CD8-positive, alpha-beta memory T cell (primary cell): ENCODE data around the gene TRPM6. TPM values are rescaled to one million over a fixed set of nuclear protein-coding genes. Genes with fewer than 3 reads are reported as not detected.
A peak's percentile ranks its signal among the peaks of the same experiment; 100 is the strongest.

Source experiments
- CTCF ChIA-PET: fragments of 350-600 bp; sonication (Branson Sonifier 250); formaldehyde crosslinking; loops from one replicate; lab custom pipeline; 2021; ENCODE audit warnings: antibody characterized with exemption; lab: Charles Lee
- POLR2A ChIA-PET: fragments of 350-600 bp; sonication (Branson Sonifier 250); formaldehyde crosslinking; loops from one replicate; lab custom pipeline; 2021; ENCODE audit warnings: antibody characterized with exemption; lab: Charles Lee
- DNase-seq, 5 donors: peaks; one replicate each; pipeline versions ENCODE4 v3.0.0 to v3.0.0-alpha.2; 2020 to 2022; ENCODE audit warnings: mixed read lengths in 1 of 5
- H3K27ac ChIP-seq: one replicate; pipeline ENCODE4 v1.7.0; 2013; ENCODE audit warnings: low read depth, mild to moderate bottlenecking, low read length, moderate library complexity
- H3K27me3 ChIP-seq: 2 replicates; pipeline ENCODE4 v1.7.0; 2013; ENCODE audit warnings: low read length, mild to moderate bottlenecking; ENCODE audit not compliant: insufficient read depth, poor library complexity, severe bottlenecking
- H3K36me3 ChIP-seq: 2 replicates; pipeline ENCODE4 v1.7.0; 2013; ENCODE audit warnings: mild to moderate bottlenecking, low read length, moderate library complexity; ENCODE audit not compliant: insufficient read depth
- H3K4me1 ChIP-seq: 2 replicates; pipeline ENCODE4 v1.7.0; 2013; ENCODE audit warnings: mild to moderate bottlenecking, low read length, moderate library complexity; ENCODE audit not compliant: insufficient read depth
- H3K4me3 ChIP-seq: 2 replicates; pipeline ENCODE4 v1.7.0; 2013; ENCODE audit warnings: mild to moderate bottlenecking, low read length
- H3K9me3 ChIP-seq: 2 replicates; pipeline ENCODE4 v1.7.0; 2013; ENCODE audit warnings: mild to moderate bottlenecking, low read length
- H3K27ac Mint-ChIP-seq, 8 donors: one replicate each; pipeline ENCODE4 v1.8.0; 2020 to 2021; ENCODE audit warnings: mixed read lengths in 8 of 8, mild to moderate bottlenecking in 6 of 8, inconsistent platforms in 3 of 8, moderate library complexity in 3 of 8
- H3K27me3 Mint-ChIP-seq, 2 donors: one replicate each; pipeline ENCODE4 v1.8.0; 2020 to 2021; ENCODE audit warnings: mixed read lengths in 2 of 2, mild to moderate bottlenecking in 1 of 2, moderate library complexity in 1 of 2
- H3K36me3 Mint-ChIP-seq, 3 donors: one replicate each; pipeline ENCODE4 v1.8.0; 2020 to 2021; ENCODE audit warnings: mixed read lengths in 3 of 3, inconsistent platforms in 1 of 3, mild to moderate bottlenecking in 1 of 3
- H3K4me1 Mint-ChIP-seq, 3 donors: one replicate each; pipeline ENCODE4 v1.8.0; 2020 to 2021; ENCODE audit warnings: mixed read lengths in 3 of 3, inconsistent platforms in 1 of 3, mild to moderate bottlenecking in 1 of 3
- H3K4me3 Mint-ChIP-seq, 7 donors: one replicate each; pipeline ENCODE4 v1.8.0; 2020 to 2021; ENCODE audit warnings: mixed read lengths in 7 of 7, mild to moderate bottlenecking in 6 of 7, moderate library complexity in 4 of 7, inconsistent platforms in 2 of 7
- H3K9me3 Mint-ChIP-seq, 5 donors: one replicate each; pipeline ENCODE4 v1.8.0; 2020 to 2022; ENCODE audit warnings: mixed read lengths in 5 of 5, mild to moderate bottlenecking in 3 of 5, moderate library complexity in 2 of 5, inconsistent platforms in 1 of 5
- polyA plus RNA-seq: library from polyadenylated mRNA; unstranded; fragments of 300-500 nt; fragmentation: Illumina TruSeq; gene quantifications from one replicate; pipeline ENCODE4 v1.2.3, GENCODE V29; 2021
- total RNA-seq, 2 experiments: library from RNA; stranded (reverse); gene quantifications; one replicate each; pipeline ENCODE4 v1.2.3, GENCODE V29; 2021

Gene TRPM6
- total and polyA plus RNA-seq, 3 experiments from 2014 or later: not detected

DNA sequence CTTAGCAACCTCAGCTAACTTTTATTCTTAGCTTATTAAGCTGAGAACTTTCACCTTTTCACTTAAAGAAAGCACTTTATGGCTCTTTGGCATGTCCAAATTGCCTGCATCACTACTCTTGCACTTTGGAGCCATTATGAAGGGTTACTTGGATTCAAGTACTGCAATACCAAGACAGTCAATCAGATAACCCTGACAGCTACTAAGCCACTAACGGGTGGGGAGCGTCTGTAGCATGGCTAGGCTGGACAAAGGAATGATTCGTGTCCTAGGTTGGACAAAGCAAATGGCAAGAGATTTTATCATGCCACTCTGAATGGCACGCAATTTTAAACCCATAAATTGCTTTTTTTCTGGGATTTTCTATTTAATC is 39.6 kb downstream of the TRPM6 start:
- H3K4me1 Mint-ChIP-seq: peaks cover 0 to 7% (median 0%) of the 10 kb centered on the region in 3 donors
- CTCF ChIA-PET: no interaction called here

DNA sequence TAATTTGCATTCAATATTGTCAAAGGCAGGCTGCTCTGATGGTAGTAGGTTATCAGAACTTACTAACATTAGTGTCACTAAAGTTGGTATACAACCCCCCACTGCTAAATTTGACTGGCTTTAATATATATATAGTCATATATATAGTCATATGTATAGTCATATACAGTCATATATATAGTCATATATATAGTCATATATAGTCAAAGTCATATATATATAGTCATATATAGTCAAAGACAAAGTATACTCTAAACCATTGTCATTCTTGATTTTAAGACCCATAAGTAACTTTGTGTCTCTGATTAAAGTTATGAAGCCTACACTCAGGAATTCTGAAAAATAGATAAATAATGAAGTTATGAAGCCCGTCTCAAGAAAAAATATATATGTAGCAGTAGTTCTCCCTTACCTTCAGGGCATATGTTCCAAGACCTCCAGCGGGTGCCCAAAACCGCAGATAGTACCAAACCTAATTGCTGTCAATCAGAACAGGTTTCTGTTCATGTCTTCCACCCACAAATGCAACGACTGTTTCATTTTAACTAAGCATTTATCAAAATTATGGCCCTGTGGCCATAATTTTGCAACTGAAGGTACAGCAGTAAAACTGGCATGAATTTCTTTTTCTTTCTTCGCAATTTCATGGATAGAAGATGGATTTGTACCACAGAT is 40.1 kb downstream of the TRPM6 start:
- Histone ChIP-seq H3K9me3 (no peaks in the 10 kb centered on the region), H3K4me1 (no peaks in the 10 kb centered on the region), H3K27ac (no peak overlapping the region), H3K36me3 (no peaks in the 10 kb centered on the region), H3K27me3 (no peaks in the 10 kb centered on the region), H3K4me3 (no peak overlapping the region)
- Mint-ChIP-seq H3K4me1 (peaks cover 0 to 7% (median 0%) of the 10 kb centered on the region in 3 donors), H3K36me3 (no peaks in the 10 kb centered on the region), H3K27me3 (peaks cover 6% of the 10 kb centered on the region in 2 donors), H3K27ac (no peak overlapping the region), H3K9me3 (no peaks in the 10 kb centered on the region), H3K4me3 (no peak overlapping the region)
- DNase-seq: no peak
- ChIA-PET CTCF (no interaction called here), POLR2A (no interaction called here)

More for the DNA sequence above, 39.6 kb downstream of the TRPM6 start:
- no peaks in the 10 kb centered on the region for H3K4me1 ChIP-seq
- Mint-ChIP-seq H3K36me3 (no peaks in the 10 kb centered on the region), H3K27me3 (peaks cover 6% of the 10 kb centered on the region in 2 donors), H3K9me3 (no peaks in the 10 kb centered on the region), H3K4me3 (no peak overlapping the region), H3K27ac (peak overlapping the region in 1 of 8 donors; percentile 4)
- POLR2A ChIA-PET: no interaction called here
- H3K27ac ChIP-seq: no peak overlapping the region
- DNase-seq: no peak
- no peaks in the 10 kb centered on the region for H3K36me3 ChIP-seq
- H3K4me3 ChIP-seq: no peak overlapping the region
- no peaks in the 10 kb centered on the region for H3K27me3 ChIP-seq
- no peaks in the 10 kb centered on the region for H3K9me3 ChIP-seq

DNA sequence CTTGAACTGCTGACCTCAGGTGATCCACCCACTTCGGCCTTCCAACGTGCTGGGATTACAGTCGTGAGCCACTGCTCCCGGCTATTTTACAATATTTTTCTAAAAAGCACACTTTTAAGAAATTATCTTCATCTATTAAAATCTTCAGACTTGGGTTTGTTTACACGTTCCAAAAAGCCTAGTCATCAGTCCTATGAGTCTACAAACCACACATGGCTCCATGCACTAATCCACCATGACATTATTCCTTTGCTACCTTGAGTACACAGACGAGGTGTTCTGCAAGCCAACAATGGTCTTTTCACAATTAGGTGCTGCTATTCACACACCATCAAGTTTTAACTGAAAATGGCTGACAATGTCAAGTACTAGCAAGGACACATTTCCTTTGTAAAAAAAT is 41.0 kb downstream of the TRPM6 start:
- no peaks in the 10 kb centered on the region for H3K9me3 Mint-ChIP-seq
- H3K27me3 ChIP-seq: no peaks in the 10 kb centered on the region
- POLR2A ChIA-PET: no interaction called here
- no peak overlapping the region for H3K27ac Mint-ChIP-seq
- H3K27ac ChIP-seq: no peak overlapping the region
- H3K4me3 ChIP-seq: no peak overlapping the region
- peaks cover 6% of the 10 kb centered on the region in 2 donors for H3K27me3 Mint-ChIP-seq
- H3K9me3 ChIP-seq: no peaks in the 10 kb centered on the region
- H3K36me3 Mint-ChIP-seq: no peaks in the 10 kb centered on the region
- H3K4me1 ChIP-seq: no peaks in the 10 kb centered on the region
- peaks cover 0 to 7% (median 0%) of the 10 kb centered on the region in 3 donors for H3K4me1 Mint-ChIP-seq
- H3K36me3 ChIP-seq: no peaks in the 10 kb centered on the region
- no peak overlapping the region for H3K4me3 Mint-ChIP-seq
- no peak for DNase-seq
- CTCF ChIA-PET: no interaction called here

DNA sequence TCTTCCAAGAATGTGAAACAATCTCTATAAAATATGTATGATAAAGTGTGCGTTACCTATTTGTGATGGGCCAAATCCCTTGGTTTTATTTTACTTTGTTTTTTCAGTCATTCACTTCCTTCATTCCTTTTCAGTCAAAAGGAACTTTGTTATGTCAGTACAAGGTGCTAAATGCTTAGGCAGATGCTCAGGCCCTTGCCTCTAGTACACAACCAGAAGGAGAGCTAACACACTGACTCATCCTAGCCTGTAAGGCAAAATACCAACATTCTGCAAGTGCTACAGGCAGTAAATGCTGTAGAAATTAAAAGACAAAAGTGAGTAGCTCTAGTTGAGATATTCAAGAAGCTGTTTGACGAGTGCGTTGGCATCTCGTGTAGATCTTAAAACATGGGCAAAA is 49.4 kb downstream of the TRPM6 start:
- ChIA-PET POLR2A (no interaction called here), CTCF (no interaction called here)
- H3K9me3 ChIP-seq: no peaks in the 10 kb centered on the region
- no peaks in the 10 kb centered on the region for H3K36me3 ChIP-seq
- peaks cover 0 to 17% of the 10 kb centered on the region in 2 donors for H3K27me3 Mint-ChIP-seq
- H3K4me1 ChIP-seq: no peaks in the 10 kb centered on the region
- H3K4me3 Mint-ChIP-seq: no peak overlapping the region
- no peak overlapping the region for H3K27ac ChIP-seq
- H3K27ac Mint-ChIP-seq: no peak overlapping the region
- no peaks in the 10 kb centered on the region for H3K4me1 Mint-ChIP-seq
- no peaks in the 10 kb centered on the region for H3K27me3 ChIP-seq
- no peak overlapping the region for H3K4me3 ChIP-seq
- H3K9me3 Mint-ChIP-seq: no peaks in the 10 kb centered on the region
- H3K36me3 Mint-ChIP-seq: no peaks in the 10 kb centered on the region
- DNase-seq: no peak

DNA sequence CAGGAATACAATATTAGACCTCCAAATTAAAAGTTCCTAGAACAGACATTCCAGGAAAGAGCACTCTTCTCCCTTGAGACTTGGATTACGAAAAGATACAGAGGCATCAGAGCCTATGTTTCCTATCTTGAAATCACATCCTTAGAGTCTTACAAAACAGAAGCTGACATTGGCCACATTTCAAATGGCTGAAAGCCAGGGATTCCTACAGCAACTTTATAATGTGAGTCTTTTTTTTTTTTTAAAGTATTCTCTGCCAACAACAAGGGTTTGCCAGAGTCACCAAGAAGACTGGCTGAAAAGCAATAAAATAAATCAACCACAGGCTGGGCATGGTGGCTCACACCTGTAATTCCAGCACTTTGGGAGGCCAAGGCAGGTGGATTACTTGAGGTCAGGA is 63.1 kb downstream of the TRPM6 start:
- Histone ChIP-seq H3K36me3 (no peaks in the 10 kb centered on the region), H3K4me3 (no peak overlapping the region), H3K9me3 (no peaks in the 10 kb centered on the region), H3K4me1 (no peaks in the 10 kb centered on the region), H3K27me3 (no peaks in the 10 kb centered on the region), H3K27ac (no peak overlapping the region)
- H3K4me3 Mint-ChIP-seq: no peak overlapping the region
- no peaks in the 10 kb centered on the region for H3K9me3 Mint-ChIP-seq
- POLR2A ChIA-PET: no interaction called here
- peaks cover 4 to 29% of the 10 kb centered on the region in 2 donors for H3K27me3 Mint-ChIP-seq
- H3K36me3 Mint-ChIP-seq: no peaks in the 10 kb centered on the region
- DNase-seq: no peak
- no peaks in the 10 kb centered on the region for H3K4me1 Mint-ChIP-seq
- no peak overlapping the region for H3K27ac Mint-ChIP-seq
- CTCF ChIA-PET: no interaction called here

DNA sequence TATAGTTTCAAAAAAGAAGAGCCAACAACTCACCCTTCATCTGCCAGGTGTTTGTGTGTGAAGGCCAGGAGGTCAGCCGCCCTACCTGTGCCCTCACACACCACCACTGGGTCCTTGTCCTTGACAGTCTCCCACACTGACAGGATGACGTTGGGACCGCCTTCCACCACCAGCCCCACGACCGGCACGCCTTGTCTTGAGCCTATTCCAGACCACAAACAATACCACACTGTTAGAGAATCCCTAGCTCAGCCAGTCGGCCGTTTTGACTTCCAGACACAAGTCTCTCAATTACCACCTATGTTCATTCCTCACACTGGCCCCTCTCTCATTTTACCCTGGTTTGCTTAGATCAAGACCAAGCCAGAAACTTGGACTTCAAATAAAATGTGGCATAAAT is 66.1 kb downstream of the TRPM6 start:
- no peaks in the 10 kb centered on the region for H3K36me3 ChIP-seq
- ChIA-PET CTCF (no interaction called here), POLR2A (no interaction called here)
- no peaks in the 10 kb centered on the region for H3K4me1 ChIP-seq
- DNase-seq: no peak
- H3K9me3 ChIP-seq: no peaks in the 10 kb centered on the region
- H3K27ac ChIP-seq: no peak overlapping the region
- Mint-ChIP-seq H3K4me1 (no peaks in the 10 kb centered on the region), H3K4me3 (peak overlapping the region in 1 of 7 donors; percentile 34), H3K27me3 (peaks cover 6 to 17% of the 10 kb centered on the region in 2 donors), H3K9me3 (no peaks in the 10 kb centered on the region), H3K27ac (no peak overlapping the region), H3K36me3 (no peaks in the 10 kb centered on the region)
- no peaks in the 10 kb centered on the region for H3K27me3 ChIP-seq
- no peak overlapping the region for H3K4me3 ChIP-seq

DNA sequence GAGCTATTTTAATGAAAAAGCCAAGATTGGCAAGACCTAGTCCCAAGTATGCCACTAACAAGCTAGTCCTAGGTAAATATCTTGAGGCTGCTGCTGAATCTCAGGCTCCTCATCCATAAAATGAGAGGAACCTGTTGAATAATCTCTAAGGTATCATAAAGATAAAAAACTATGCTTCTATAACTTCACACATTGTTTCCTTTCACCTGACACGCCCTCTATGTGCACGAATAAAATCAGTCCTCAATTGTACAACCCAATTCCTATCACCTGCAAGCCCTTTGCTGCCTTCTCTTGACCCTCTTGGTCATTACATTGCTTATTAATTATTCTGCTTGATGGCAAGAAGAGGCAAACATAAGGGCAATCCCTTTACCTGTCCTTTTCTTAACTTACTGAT is 69.9 kb downstream of the TRPM6 start:
- H3K36me3 ChIP-seq: no peaks in the 10 kb centered on the region
- Mint-ChIP-seq H3K4me3 (no peak overlapping the region), H3K36me3 (no peaks in the 10 kb centered on the region), H3K9me3 (no peaks in the 10 kb centered on the region), H3K27ac (no peak overlapping the region), H3K27me3 (peaks cover 5 to 12% of the 10 kb centered on the region in 2 donors), H3K4me1 (no peaks in the 10 kb centered on the region)
- no peak overlapping the region for H3K27ac ChIP-seq
- H3K9me3 ChIP-seq: no peaks in the 10 kb centered on the region
- ChIA-PET POLR2A (no interaction called here), CTCF (no interaction called here)
- no peak for DNase-seq
- H3K4me3 ChIP-seq: no peak overlapping the region
- no peaks in the 10 kb centered on the region for H3K4me1 ChIP-seq
- no peaks in the 10 kb centered on the region for H3K27me3 ChIP-seq

DNA sequence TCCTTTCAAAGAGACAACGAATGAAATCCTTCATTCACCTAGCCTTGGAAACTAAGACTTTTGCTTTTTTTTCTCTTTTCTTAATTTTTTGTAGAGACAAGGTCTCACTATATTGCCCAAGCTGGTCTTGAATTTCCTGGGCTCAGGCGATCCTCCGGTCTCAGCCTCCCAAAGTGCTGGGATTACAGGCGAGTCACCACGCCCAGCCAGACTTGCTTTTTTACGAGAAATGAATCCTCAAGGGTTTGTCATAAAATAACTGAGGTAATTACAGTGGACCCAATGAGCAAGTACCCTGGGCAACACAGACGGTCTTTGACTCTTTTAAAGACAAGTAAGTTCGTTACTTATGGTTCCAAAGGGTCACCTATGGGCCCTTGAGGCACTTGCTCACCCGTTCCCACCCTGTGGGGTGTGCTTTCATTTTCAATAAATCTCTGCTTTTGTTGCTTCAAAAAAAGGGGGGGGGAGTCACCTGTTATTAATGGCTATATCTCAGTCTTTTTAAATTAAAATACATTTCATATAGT is 70.4 kb downstream of the TRPM6 start:
- H3K4me3 Mint-ChIP-seq: no peak overlapping the region
- H3K36me3 Mint-ChIP-seq: no peaks in the 10 kb centered on the region
- no peaks in the 10 kb centered on the region for H3K27me3 ChIP-seq
- no peaks in the 10 kb centered on the region for H3K4me1 Mint-ChIP-seq
- CTCF ChIA-PET: no interaction called here
- H3K9me3 ChIP-seq: no peaks in the 10 kb centered on the region
- H3K36me3 ChIP-seq: no peaks in the 10 kb centered on the region
- H3K27ac Mint-ChIP-seq: no peak overlapping the region
- no peaks in the 10 kb centered on the region for H3K4me1 ChIP-seq
- no peaks in the 10 kb centered on the region for H3K9me3 Mint-ChIP-seq
- POLR2A ChIA-PET: no interaction called here
- peaks cover 5 to 12% of the 10 kb centered on the region in 2 donors for H3K27me3 Mint-ChIP-seq
- no peak for DNase-seq
- H3K27ac ChIP-seq: no peak overlapping the region
- no peak overlapping the region for H3K4me3 ChIP-seq
